Middle frontal gyrus (tissue), 1 donor: ENCODE measurements around the gene GFOD2.
"Not testable (repeated sequence)": the region's sequence is repeated elsewhere in the genome, so short reads cannot be mapped to it uniquely, and the experiment has no call there.

Experiments
- DNase-seq: peaks from one replicate; pipeline ENCODE4 v3.0.0-alpha.2; 2015; ENCODE audit warnings: low spot score; ENCODE audit errors: extremely low spot score

GFOD2 gene

DNA sequence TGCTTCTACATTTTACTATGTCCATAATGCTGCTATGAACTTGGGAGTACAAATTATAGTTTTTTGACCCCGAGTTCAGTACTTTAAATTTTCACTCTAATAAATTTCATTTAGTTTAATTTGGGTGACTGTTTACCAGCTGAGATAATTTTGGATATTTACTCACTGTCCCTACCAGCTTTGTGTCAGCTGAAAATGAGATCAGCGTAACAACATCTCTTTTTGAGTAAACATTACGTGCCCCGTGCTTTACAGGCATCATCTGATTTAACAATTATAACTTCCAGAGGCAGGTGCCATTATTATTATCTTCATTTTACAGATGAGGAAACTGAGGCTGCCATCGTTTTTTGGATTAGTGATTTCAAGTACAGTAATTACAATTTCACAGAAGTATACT lies 15.0 kb downstream of the GFOD2 start:
- DNase-seq, result no peak

DNA sequence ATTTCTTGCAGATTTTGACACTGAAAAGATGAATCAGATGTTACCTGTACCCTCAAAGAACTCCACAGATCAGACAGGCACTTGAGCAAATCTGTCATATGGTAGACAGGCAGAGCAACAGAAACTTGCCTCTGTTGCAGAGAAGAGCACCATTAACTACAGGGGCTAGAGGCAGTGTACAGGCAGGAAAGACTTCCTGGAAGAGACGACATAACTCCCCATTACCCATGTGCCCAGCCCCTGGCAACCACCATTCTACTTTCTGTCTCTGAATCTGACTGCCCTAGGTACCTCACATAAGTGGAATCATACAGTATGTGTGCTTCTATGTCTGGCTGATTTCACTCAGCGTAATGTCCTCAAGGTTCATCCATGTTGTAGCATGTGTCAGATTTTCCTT lies 15.5 kb downstream of the GFOD2 start:
- DNase-seq, result no peak

- DNase-seq, result no peak
Measured at GRCh38 chr16:67702130-67702529, 17.0 kb downstream of the GFOD2 start.

GRCh38 chr16:67701420-67701819 lies 17.7 kb downstream of the GFOD2 start:
- no peak for DNase-seq

- DNase-seq, result no peak
Measured at GRCh38 chr16:67699265-67699664, 19.9 kb downstream of the GFOD2 start.

- no peak for DNase-seq
Measured at GRCh38 chr16:67697422-67698185, 21.5 kb downstream of the GFOD2 start.

GRCh38 chr16:67694611-67695010 lies 24.5 kb downstream of the GFOD2 start:
- no peak for DNase-seq

DNA sequence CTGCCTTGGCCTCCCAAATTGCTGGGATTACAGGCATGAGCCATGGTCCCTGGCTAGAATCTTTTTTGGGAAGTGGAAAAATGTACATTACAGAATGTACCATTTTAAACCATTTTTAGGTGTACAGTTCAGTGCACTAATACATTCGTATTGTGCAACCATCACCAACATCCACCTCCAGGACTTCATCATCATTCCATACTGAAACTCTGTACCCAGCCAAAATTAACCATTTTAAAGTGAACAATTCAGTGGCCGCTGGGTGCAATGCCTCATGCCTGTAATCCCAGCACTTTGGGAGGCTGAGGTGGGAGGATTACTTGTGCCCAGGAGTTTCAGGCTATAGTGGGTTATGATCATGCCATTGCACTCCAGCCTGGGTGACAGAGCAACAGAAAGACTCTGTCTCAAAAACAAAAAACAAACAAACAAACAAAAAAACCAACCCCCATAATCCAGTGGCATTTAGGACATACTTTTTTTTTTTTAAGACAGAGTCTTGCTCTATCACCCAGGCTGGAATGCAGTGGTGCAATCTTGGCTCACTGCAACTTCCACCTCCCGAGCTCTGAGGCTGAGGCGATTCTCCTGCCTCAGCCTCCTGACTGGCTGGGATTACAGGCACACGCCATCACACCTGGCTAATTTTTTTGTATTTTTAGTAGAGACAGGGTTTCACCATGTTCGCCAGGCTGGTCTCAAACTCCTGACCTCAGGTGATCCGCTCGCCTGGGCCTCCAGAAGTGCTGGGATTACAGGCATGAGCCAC lies 25.4 kb downstream of the GFOD2 start:
- DNase-seq, result not testable (repeated sequence)

GRCh38 chr16:67685388-67686112 lies 33.6 kb downstream of the GFOD2 start:
- DNase-seq, result no peak

GRCh38 chr16:67683767-67684166 lies 35.3 kb downstream of the GFOD2 start:
- no peak for DNase-seq

DNA sequence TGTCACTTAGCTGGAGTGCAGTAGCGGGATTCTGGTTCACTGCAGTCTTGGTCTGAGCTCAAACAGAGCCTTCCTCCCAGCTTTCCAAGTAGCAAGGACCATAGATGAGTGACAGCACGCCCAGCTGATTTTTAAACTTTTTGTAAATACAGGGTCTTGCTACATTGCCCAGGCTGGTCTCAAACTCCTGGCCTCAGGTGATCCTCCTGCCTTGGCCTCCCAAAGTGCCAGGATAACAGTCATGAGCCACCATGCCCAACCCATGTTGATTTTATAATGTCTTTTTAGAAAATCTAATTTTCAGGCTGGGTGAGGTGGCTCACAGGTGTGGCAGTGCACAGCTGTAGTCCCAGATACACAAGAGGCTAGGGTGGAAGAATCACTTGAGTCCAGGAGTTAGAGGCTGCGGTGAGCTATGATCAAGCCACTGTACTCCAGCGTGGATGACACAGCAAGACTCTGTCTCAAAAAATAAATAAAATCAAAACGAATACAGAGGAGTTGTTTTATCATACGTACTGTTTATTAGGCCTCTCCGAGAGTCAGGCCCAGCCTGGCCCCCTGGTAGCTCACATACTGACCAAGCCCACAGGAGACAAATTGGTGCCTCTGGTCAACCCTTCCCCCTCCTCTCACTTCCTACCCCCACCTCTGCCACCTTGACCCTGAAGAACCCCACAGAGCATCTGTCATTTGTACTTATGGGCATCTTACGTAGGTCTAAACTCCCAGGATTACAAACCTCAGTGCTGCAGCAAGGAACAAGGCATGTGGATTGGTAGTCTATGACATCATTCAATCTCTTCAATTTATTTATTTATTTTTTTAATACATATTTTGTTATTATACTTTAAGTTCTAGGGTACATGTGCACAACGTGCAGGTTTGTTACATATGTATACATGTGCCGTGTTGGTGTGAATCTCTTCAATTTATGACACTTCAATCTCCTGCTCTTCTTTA lies 38.9 kb downstream of the GFOD2 start:
- no peak for DNase-seq

- no peak for DNase-seq
Measured at GRCh38 chr16:67678354-67679023, 40.6 kb downstream of the GFOD2 start.

DNA sequence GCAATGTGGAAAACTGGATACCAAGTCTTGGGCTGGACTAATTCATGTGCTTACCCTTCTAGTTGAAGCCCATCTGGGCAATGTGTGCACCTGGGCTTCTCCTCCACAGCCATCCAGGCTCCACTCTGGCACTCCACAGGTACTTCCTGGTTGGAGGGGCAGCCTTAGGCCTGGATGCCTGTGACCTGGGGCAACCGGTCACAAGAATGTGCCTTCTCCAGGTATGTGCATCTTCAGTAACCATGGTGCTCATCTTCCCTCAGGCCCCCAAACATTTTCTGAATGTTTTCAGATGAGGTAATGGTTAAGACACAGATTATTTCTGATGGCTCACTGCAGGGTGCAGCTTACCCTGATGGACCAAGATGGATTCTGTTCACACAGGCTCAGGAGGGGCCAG lies 41.4 kb downstream of the GFOD2 start:
- DNase-seq, result no peak

- DNase-seq, result no peak
Measured at GRCh38 chr16:67676939-67677338, 42.2 kb downstream of the GFOD2 start.

GRCh38 chr16:67676516-67676915 lies 42.6 kb downstream of the GFOD2 start:
- DNase-seq, result no peak

DNA sequence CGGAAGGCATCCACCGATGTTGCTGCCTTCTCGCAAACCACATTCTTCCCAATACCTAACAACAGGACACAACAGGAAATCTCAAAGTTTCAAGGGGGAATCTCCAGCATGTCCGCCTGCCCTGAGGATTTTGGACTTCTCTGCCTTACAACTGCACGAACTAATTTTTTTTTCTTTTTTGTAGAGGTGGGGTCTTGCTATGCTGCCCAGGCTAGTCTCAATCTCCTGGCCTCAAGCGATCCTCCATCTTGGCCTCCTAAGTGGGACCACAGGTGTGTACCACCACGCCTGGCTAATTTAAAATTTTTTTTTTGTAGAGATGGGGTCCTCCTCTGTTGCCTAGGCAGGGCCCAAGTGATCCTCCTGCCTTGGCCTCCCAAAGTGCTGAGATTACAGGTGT lies 43.1 kb downstream of the GFOD2 start:
- DNase-seq, result no peak

- no peak for DNase-seq
Measured at GRCh38 chr16:67675579-67675935, 43.6 kb downstream of the GFOD2 start.

DNA sequence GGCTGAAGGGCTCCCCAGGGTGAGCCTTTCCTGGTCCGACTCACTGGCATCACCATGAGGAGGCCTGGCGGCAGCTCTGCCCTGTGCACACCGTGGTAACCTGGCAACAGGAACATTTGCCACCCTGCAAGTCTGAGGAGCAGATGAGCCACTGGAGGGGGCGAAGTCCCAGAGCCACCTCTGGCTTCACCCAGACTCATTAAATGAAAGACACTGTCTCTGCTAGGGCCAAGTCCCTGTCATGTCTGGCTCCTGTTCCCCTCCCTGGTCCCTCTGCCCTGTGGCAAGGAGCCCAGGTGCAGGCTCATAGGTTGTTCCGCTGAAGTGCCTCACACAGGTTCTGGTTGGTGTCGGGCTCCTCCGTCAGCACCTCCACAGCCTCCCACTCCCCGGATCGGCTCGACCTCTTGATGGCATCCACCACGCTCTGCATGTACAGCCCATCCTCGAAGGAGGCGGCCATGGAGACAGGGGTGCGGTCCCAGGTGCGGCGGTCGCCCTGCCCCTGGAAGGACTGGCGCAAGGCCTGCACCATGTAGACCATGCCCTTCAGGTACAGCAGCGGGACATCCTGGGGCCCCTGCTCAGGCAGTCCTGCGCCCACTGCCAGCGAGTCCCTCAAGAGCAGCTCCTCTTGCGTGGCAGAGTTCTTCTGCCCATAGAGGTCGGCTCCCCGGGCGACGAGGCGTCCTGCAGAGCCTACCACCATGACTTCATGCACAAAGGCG lies 44.1 kb downstream of the GFOD2 start:
- no peak for DNase-seq

DNA sequence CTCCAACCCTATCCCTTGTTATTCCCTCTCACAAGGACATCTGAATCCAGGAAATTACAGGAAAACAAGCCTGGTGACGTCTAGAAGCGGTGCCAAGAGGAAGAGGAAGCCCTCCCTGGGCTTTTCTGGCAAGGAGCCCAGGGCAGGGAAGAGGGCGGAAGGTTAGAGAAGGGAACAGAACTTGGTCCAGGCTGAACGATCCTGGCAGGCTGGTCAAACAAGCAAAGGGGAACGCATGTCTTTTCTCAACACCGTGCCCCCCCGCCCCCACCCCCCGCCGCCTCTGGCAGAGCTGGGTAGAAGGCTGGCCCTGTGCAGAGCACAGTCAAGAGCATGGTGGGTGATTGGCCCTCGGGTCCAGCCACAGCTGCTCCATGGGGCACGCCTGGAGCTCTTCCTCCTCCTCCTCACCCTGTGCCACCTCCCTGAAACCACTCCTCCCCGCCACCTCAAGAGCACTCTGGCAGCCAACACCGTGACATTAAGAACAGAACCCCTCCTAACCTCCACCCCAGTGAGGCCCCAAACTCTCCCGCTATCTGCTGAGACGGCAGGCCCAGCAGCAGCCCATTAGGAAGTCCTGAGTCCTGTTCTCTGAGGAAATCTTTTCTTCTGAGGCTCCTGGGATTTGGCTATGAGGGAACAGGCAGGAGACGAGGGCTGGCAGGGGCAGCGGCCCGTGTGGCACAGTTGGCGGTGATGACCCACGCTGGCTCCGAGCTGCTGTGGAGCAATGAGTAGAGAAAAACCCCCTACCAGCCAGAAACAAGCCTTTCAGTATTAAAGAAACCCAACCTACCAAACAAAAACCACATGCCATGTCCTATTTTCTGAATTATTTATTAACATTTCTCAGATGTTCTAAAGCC lies 45.2 kb downstream of the GFOD2 start:
- DNase-seq, result no peak
